GM19455 (cell line): ENCODE data around the gene FOXC2.

ENCODE experiments used
- ATAC-seq: cut with Tn5 transposase; IDR thresholded peaks from one replicate; pipeline ENCODE4 v1.9.1; 2021; ENCODE audit not compliant: unreplicated experiment

Gene FOXC2

GRCh38 chr16:86566601-86566965, at the start of gene FOXC2:
Gene FOXC2 (plus strand): TSS chr16:86566829. CDS start chr16:86567336, 507 bp downstream.
- no peak for ATAC-seq

- no peak for ATAC-seq
Observed at GRCh38 chr16:86517033-86517432, 49.6 kb upstream of the FOXC2 start.

- no peak for ATAC-seq
Observed at GRCh38 chr16:86517652-86518258, 48.9 kb upstream of the FOXC2 start.

- ATAC-seq: no peak
Observed at GRCh38 chr16:86519007-86519648, 47.5 kb upstream of the FOXC2 start.

GRCh38 chr16:86519649-86520316, 46.8 kb upstream of the FOXC2 start:
- ATAC-seq: no peak

GRCh38 chr16:86520317-86521210, 46.1 kb upstream of the FOXC2 start:
- ATAC-seq: no peak

- no peak for ATAC-seq
Observed at GRCh38 chr16:86521236-86522197, 45.1 kb upstream of the FOXC2 start.

- no peak for ATAC-seq
Observed at GRCh38 chr16:86522634-86523033, 44.0 kb upstream of the FOXC2 start.

- no peak for ATAC-seq
Observed at GRCh38 chr16:86523166-86523740, 43.4 kb upstream of the FOXC2 start.

GRCh38 chr16:86524029-86524428, 42.6 kb upstream of the FOXC2 start:
- ATAC-seq: no peak

- ATAC-seq: no peak
Observed at GRCh38 chr16:86525696-86526095, 40.9 kb upstream of the FOXC2 start.

- ATAC-seq: no peak
Observed at GRCh38 chr16:86527366-86527765, 39.3 kb upstream of the FOXC2 start.

- ATAC-seq: no peak
Observed at GRCh38 chr16:86528061-86528929, 38.3 kb upstream of the FOXC2 start.

GRCh38 chr16:86529160-86529559, 37.5 kb upstream of the FOXC2 start:
- no peak for ATAC-seq

- ATAC-seq: no peak
Observed at GRCh38 chr16:86530251-86531190, 36.1 kb upstream of the FOXC2 start.

GRCh38 chr16:86531191-86531545, 35.5 kb upstream of the FOXC2 start:
- no peak for ATAC-seq

GRCh38 chr16:86531641-86532525, 34.7 kb upstream of the FOXC2 start:
- no peak for ATAC-seq
